PC-3 (cell line): ENCODE data around the gene AGTRAP. TPM values are rescaled to one million over a fixed set of nuclear protein-coding genes. Genes with fewer than 3 reads are reported as not detected.
A peak's percentile ranks its signal among the peaks of the same experiment; 100 is the strongest.

Experiments used
- ATAC-seq: fragments of 200-7000 bp; cut with Tn5 transposase; 2 replicates; pipeline ENCODE4 v1.9.1; 2020; ENCODE audit warnings: mild to moderate bottlenecking, moderate library complexity
- BruUV-seq: library from RNA; stranded (reverse); fragments of 400-500 nt; replicated peaks from 2 replicates; lab custom pipeline; 2021; lab: Mats Ljungman, UMichigan
- CTCF ChIA-PET: fragments of 300-600 bp; sonication (Branson Sonifier 250); formaldehyde crosslinking; loops from one replicate; lab custom pipeline; 2022; ENCODE audit warnings: antibody characterized with exemption; lab: Charles Lee
- POLR2A ChIA-PET: fragments of 300-600 bp; sonication (Branson Sonifier 250); formaldehyde crosslinking; loops from one replicate; lab custom pipeline; 2022; ENCODE audit warnings: antibody characterized with exemption; ENCODE audit not compliant: unreplicated experiment; lab: Charles Lee
- DNase-seq: peaks from one replicate; pipeline ENCODE4 v3.0.0-alpha.2; 2015
- H2AFZ ChIP-seq: fragments of 300-600 bp; sonication (generic); 2 replicates; pipeline ENCODE4 v1.6.0; 2016; ENCODE audit warnings: antibody characterized with exemption, low read length
- H3F3A ChIP-seq: fragments of 300-600 bp; sonication (generic); one replicate; pipeline ENCODE4 v1.6.0; 2017; ENCODE audit warnings: antibody characterized with exemption, low read length, control low read depth, mild to moderate bottlenecking; ENCODE audit not compliant: unreplicated experiment
- H3K27ac ChIP-seq: fragments of 300-600 bp; sonication (generic); 2 replicates; pipeline ENCODE4 v1.5.1; 2016; ENCODE audit warnings: mild to moderate bottlenecking, low read length
- H3K27me3 ChIP-seq: fragments of 300-600 bp; sonication (generic); 2 replicates; pipeline ENCODE4 v1.6.1; 2016; ENCODE audit warnings: low read length, mixed read lengths
- H3K36me3 ChIP-seq: fragments of 300-600 bp; sonication (generic); 2 replicates; pipeline ENCODE4 v1.6.1; 2016; ENCODE audit warnings: low read depth, mixed run types, low read length, mixed read lengths
- H3K4me1 ChIP-seq: fragments of 300-600 bp; sonication (generic); 2 replicates; pipeline ENCODE4 v1.5.1; 2016; ENCODE audit warnings: low read length; ENCODE audit not compliant: insufficient read depth
- H3K4me2 ChIP-seq: fragments of 300-600 bp; sonication (generic); 2 replicates; pipeline ENCODE4 v1.6.0; 2016; ENCODE audit warnings: low read length
- H3K4me3 ChIP-seq: fragments of 300-600 bp; sonication (generic); 2 replicates; pipeline ENCODE4 v1.5.1; 2016; ENCODE audit warnings: mild to moderate bottlenecking, low read length, mixed read lengths
- H3K79me2 ChIP-seq: fragments of 300-600 bp; sonication (generic); 2 replicates; pipeline ENCODE4 v1.6.1; 2017; ENCODE audit warnings: low read length, mixed read lengths
- H3K9ac ChIP-seq: fragments of 300-600 bp; sonication (generic); 2 replicates; pipeline ENCODE4 v1.6.0; 2016; ENCODE audit warnings: mild to moderate bottlenecking, low read length
- H3K9me2 ChIP-seq: fragments of 300-600 bp; sonication (generic); replicated peaks from 2 replicates; pipeline ENCODE4 v1.6.1; 2016; ENCODE audit warnings: mixed run types, low read length, mixed read lengths
- H3K9me3 ChIP-seq: fragments of 300-600 bp; sonication (generic); 2 replicates; pipeline ENCODE4 v1.6.1; 2016; ENCODE audit warnings: low read length, mixed read lengths
- H4K20me1 ChIP-seq: fragments of 300-600 bp; sonication (generic); 2 replicates; pipeline ENCODE4 v1.6.1; 2016; ENCODE audit warnings: low read length, mixed read lengths
- CTCF ChIP-seq: fragments of 300-600 bp; sonication (generic); conservative IDR thresholded peaks from 2 replicates; pipeline ENCODE4 v1.5.1; 2017; ENCODE audit warnings: antibody characterized with exemption, low read depth, mild to moderate bottlenecking, low read length
- EZH2 ChIP-seq: fragments of 300-600 bp; sonication (generic); IDR thresholded peaks from one replicate; pipeline ENCODE4 v1.6.1; 2017; ENCODE audit warnings: antibody characterized with exemption, mild to moderate bottlenecking, low read length; ENCODE audit not compliant: unreplicated experiment
- EZH2phosphoT487 ChIP-seq: fragments of 300-600 bp; sonication (generic); IDR thresholded peaks from 2 replicates; pipeline ENCODE4 v1.6.1; 2018; ENCODE audit warnings: mild to moderate bottlenecking, antibody characterized with exemption, low read length, borderline replicate concordance
- intact Hi-C: fragments of 100-400 bp; cut with micrococcal nuclease; formaldehyde crosslinking; loops from 2 replicates; pipeline ENCODE4 v1.9.0; 2023
- total RNA-seq: library from RNA; depleted of rRNA; stranded (reverse); fragments of >200 nt; gene quantifications from 2 replicates; pipeline ENCODE4 v1.2.3, GENCODE V29; 2014

The AGTRAP gene
- total RNA-seq, 1 experiment from 2014 or later, result 73.5 TPM

- Histone ChIP-seq H3K9me2 (no peaks in the 10 kb centered on the region), H3K79me2 (no peaks in the 10 kb centered on the region), H2AFZ (peak overlapping the region; percentile 85), H3K9me3 (no peaks in the 10 kb centered on the region), H3K27ac (no peak overlapping the region), H3F3A (no peaks in the 10 kb centered on the region), H4K20me1 (no peaks in the 10 kb centered on the region), H3K4me2 (peak overlapping the region; percentile 80), H3K4me3 (peak overlapping the region; percentile 55), H3K4me1 (no peaks in the 10 kb centered on the region; the same call in 1 of the 2 replicates), H3K9ac (no peak overlapping the region), H3K36me3 (no peaks in the 10 kb centered on the region), H3K27me3 (0 out of 2 replicates have a peak, but pooled peaks cover 3% of the 10 kb centered on the region)
- ATAC-seq (peak; percentile 78), DNase-seq (peak; percentile 69)
- TF ChIP-seq CTCF, result peak; percentile 96
- TF ChIP-seq EZH2, result no peak
- TF ChIP-seq EZH2phosphoT487, result no peak
- BruUV-seq, result no TSS peak
- ChIA-PET CTCF (interaction anchor here (0.6 to 2.0 kb wide), 5 partner anchors 55 to 84 kb away, joined by 3 to 9 read pairs (median 6); partner anchors contain the start of gene FBXO6), POLR2A (no interaction called here)
- intact Hi-C loops, result loop anchor here (1.0 kb wide), 2 partner anchors 38 to 54 kb away; no protein-coding TSS in a partner anchor
Observed at GRCh38 chr1:11719313-11720032, 16.5 kb upstream of the AGTRAP start.

- Histone ChIP-seq H3K27me3 (0 out of 2 replicates have a peak, but pooled peaks cover 3% of the 10 kb centered on the region), H3K36me3 (no peaks in the 10 kb centered on the region), H3K9me2 (no peaks in the 10 kb centered on the region), H3K9ac (no peak overlapping the region), H3K4me1 (no peaks in the 10 kb centered on the region; the same call in 1 of the 2 replicates), H2AFZ (peak overlapping the region; percentile 85; the same call in 1 of the 2 replicates), H3K27ac (no peak overlapping the region), H3K4me2 (peak overlapping the region; percentile 80), H3F3A (no peaks in the 10 kb centered on the region), H3K79me2 (no peaks in the 10 kb centered on the region), H3K4me3 (peak overlapping the region; percentile 55; the same call in 1 of the 2 replicates), H3K9me3 (no peaks in the 10 kb centered on the region), H4K20me1 (no peaks in the 10 kb centered on the region)
- no peak for DNase-seq
- ATAC-seq, result no peak
- no peak for TF ChIP-seq EZH2
- no peak for TF ChIP-seq EZH2phosphoT487
- 0 out of 2 replicates have a peak, but pooled peaks have one; percentile 0 for TF ChIP-seq CTCF
- ChIA-PET POLR2A (no interaction called here), CTCF (interaction anchor here (0.6 to 2.0 kb wide), 4 partner anchors 56 to 74 kb away, joined by 5 to 9 read pairs (median 6); partner anchors contain the start of gene FBXO6)
- BruUV-seq, result no TSS peak
- intact Hi-C loops, result loop anchor here (1.0 kb wide), 1 partner anchor 55 kb away; no protein-coding TSS in a partner anchor
Observed at GRCh38 chr1:11720033-11720376, 15.9 kb upstream of the AGTRAP start.
